GM10266 (cell line): ENCODE results near the gene MTFR2.

Experiments
- DNase-seq: peaks from one replicate; pipeline ENCODE4 v3.0.0; 2012; ENCODE audit errors: extremely low spot score
- TF ChIP-seq, protein P1 (sequence below): IDR thresholded peaks from 2 replicates; pipeline ENCODE4 v1.5.1; 2012; ENCODE audit warnings: mild to moderate bottlenecking, low read depth; ENCODE audit not compliant: control insufficient read depth, insufficient read depth; ENCODE audit errors: missing control alignments

Gene MTFR2

GRCh38 chr6:136253734-136254133, 3.6 kb upstream of the MTFR2 start:
- DNase-seq: no peak
- TF ChIP-seq, protein P1, sequence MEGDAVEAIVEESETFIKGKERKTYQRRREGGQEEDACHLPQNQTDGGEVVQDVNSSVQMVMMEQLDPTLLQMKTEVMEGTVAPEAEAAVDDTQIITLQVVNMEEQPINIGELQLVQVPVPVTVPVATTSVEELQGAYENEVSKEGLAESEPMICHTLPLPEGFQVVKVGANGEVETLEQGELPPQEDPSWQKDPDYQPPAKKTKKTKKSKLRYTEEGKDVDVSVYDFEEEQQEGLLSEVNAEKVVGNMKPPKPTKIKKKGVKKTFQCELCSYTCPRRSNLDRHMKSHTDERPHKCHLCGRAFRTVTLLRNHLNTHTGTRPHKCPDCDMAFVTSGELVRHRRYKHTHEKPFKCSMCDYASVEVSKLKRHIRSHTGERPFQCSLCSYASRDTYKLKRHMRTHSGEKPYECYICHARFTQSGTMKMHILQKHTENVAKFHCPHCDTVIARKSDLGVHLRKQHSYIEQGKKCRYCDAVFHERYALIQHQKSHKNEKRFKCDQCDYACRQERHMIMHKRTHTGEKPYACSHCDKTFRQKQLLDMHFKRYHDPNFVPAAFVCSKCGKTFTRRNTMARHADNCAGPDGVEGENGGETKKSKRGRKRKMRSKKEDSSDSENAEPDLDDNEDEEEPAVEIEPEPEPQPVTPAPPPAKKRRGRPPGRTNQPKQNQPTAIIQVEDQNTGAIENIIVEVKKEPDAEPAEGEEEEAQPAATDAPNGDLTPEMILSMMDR: no peak

DNA sequence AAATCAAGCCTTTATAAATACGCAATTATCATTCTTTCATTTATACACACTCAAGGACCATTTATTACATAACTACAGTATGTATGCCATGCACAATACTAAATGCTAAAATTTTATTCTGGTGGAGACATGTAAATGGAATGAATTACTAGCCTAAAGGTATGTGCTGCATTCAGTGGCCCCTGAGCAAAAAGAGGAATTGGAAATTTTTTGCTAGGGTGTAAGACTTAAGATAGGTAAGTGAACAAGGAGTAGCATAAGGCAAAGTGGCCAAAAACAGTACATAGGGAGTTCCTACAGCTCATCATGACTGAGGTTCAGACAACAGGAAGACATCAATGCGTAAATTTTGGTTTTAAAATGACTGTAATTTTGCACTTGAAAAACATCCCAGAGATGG, 2.3 kb upstream of the MTFR2 start:
- DNase-seq: no peak
- TF ChIP-seq, protein P1: no peak

- no peak for DNase-seq
- TF ChIP-seq, protein P1: no peak
Measured at GRCh38 chr6:136251394-136251793, 1.3 kb upstream of the MTFR2 start.

- TF ChIP-seq, protein P1: no peak
- no peak for DNase-seq
Measured at GRCh38 chr6:136250686-136251008, 536 bp upstream of the MTFR2 start.

GRCh38 chr6:136249336-136249735, 775 bp downstream of the MTFR2 start:
- TF ChIP-seq, protein P1: no peak
- DNase-seq: no peak

DNA sequence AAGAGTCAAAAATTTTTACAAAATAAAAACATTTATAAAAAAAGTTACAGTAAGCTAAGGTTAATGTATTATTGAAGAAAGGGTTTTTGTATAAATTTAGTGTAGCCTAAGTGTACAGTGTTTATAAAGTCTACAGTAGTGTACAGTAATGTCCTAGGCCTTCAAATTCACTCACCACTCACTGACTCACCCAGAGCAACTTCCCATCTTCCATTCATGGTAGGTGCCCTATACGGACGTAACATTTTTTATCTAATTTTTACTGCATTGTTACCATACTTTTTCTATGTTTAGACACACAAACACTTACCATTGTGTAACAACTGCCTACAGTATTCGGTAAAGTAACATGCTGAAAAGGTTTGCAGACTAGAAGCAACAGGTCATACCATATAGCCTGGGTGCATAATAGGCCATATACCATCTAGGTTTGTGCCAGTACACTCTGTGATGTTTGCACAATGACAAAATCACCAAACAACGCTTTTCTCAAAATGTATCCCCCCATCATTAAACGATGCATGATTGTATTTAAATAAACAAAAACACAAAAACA, 6.0 kb downstream of the MTFR2 start:
- TF ChIP-seq, protein P1: no peak
- DNase-seq: no peak

DNA sequence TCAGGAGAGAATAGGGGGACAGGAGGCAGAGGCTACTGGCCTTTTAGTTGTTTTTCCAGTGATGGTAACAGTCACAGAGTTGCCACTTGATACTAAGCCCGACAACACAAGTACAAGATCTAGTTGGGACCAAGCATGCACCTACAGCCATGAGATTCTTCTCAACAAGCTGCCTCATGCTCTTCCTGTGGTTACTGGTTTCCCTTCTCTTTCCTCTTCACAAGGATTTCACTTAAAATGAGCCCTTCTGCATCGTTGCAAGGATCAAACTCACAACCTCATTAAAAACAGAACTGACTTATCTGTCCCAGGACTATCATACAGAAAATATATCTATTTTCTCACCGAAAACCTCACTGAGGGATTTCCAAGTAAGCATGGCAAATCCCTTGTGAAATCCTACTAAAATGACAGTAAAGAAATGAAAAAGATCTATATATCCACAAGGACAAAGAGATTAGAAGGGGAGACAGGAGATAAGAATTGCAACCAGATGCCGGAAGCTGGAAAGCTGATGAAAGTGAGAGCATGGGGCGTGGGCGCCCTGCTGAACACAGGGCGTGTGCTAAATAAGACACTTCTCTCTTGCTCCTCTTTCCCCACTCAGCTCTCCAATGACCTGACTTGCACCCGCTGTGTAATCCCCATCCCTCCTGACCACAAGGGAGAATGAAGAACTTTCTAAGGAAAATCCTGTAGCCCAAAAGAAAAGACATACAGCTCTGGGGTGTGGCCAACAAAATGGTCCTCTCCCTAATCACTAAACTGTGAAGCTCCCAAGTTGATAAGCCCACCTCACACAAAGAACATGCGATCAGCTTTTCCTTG, 13.4 kb downstream of the MTFR2 start:
- no peak for DNase-seq
- TF ChIP-seq, protein P1: no peak
